GM12878 (cell line): ENCODE measurements around the gene RAD51B. TPM values are rescaled to one million over a fixed set of nuclear protein-coding genes. Genes with fewer than 3 reads are reported as not detected.

Experiments
- ATAC-seq: fragments of 200-7000 bp; cut with Tn5 transposase; 3 replicates; pipeline ENCODE4 v1.9.1; 2020; ENCODE audit warnings: mild to moderate bottlenecking, moderate library complexity
- BruUV-seq: library from RNA; stranded (reverse); fragments of 400-500 nt; replicated peaks from 2 replicates; lab custom pipeline; 2021; lab: Mats Ljungman, UMichigan
- CTCF ChIA-PET: fragments of 300-600 bp; sonication (Branson Sonifier 250); formaldehyde crosslinking; extraction: SDS; loops from one replicate; lab custom pipeline; 2021; ENCODE audit warnings: inconsistent platforms; lab: Yijun Ruan, JAX
- POLR2A ChIA-PET: fragments of 350-600 bp; formaldehyde crosslinking; extraction: SDS; loops from one replicate; lab custom pipeline; 2021; ENCODE audit warnings: inconsistent platforms; lab: Charles Lee
- RAD21 ChIA-PET: fragments of 300-600 bp; sonication (Branson Sonifier 250); formaldehyde crosslinking; loops from one replicate; lab custom pipeline; 2023; ENCODE audit warnings: antibody characterized with exemption; ENCODE audit not compliant: unreplicated experiment; lab: Charles Lee
- SMC1A ChIA-PET: fragments of 300-600 bp; sonication (Branson Sonifier 250); formaldehyde crosslinking; loops from one replicate; lab custom pipeline; 2023; ENCODE audit not compliant: unreplicated experiment, uncharacterized antibody; lab: Charles Lee
- DNase-seq: peaks from one replicate; pipeline ENCODE4 v3.0.0-alpha.2; 2011; ENCODE audit warnings: low read depth, low spot score
- FAIRE-seq: peaks from 3 replicates; lab custom pipeline; 2011; peaks lifted over from hg19 to GRCh38; lab: Jason Lieb, UNC
- H2AFZ ChIP-seq: 2 replicates; pipeline ENCODE4 v1.6.0; 2011; ENCODE audit warnings: low read depth, low read length, control low read depth; ENCODE audit not compliant: control insufficient read depth
- H3K27ac ChIP-seq: 2 replicates; pipeline ENCODE4 v1.5.1; 2011; ENCODE audit warnings: control low read depth; ENCODE audit not compliant: control insufficient read depth, insufficient read depth
- H3K27me3 ChIP-seq, 2 experiments: replicated peaks in 1 of 2; 2 replicates each; pipeline versions ENCODE4 v1.6.0 to v1.6.1; 2011; ENCODE audit warnings: low read length in 1 of 2; ENCODE audit not compliant: control insufficient read depth in 2 of 2, insufficient read depth in 2 of 2
- H3K36me3 ChIP-seq, 2 experiments: 2 replicates each; pipeline ENCODE4 v1.5.1; 2011; ENCODE audit warnings: low read length in 1 of 2; ENCODE audit not compliant: control insufficient read depth in 2 of 2, insufficient read depth in 2 of 2
- H3K4me1 ChIP-seq: 2 replicates; pipeline ENCODE4 v1.6.1; 2011; ENCODE audit warnings: mild to moderate bottlenecking, low read length, moderate library complexity, mixed read lengths; ENCODE audit not compliant: control insufficient read depth, insufficient read depth
- H3K4me2 ChIP-seq: 2 replicates; pipeline ENCODE4 v1.6.0; 2011; ENCODE audit warnings: control low read depth; ENCODE audit not compliant: control insufficient read depth, insufficient read depth
- H3K4me3 ChIP-seq: fragments of 200-600 bp; sonication (generic); 2 replicates; pipeline ENCODE4 v1.5.1; 2016
- H3K79me2 ChIP-seq: 2 replicates; pipeline ENCODE4 v1.6.0; 2011; ENCODE audit warnings: low read length; ENCODE audit not compliant: control insufficient read depth, insufficient read depth
- H3K9ac ChIP-seq: 2 replicates; pipeline ENCODE4 v1.8.0; 2011; ENCODE audit warnings: low read length, control low read depth, mixed read lengths; ENCODE audit not compliant: control insufficient read depth, insufficient read depth
- H3K9me3 ChIP-seq: replicated peaks from 3 replicates; pipeline ENCODE4 v1.5.1; 2011; ENCODE audit warnings: mild to moderate bottlenecking, low read length; ENCODE audit not compliant: control insufficient read depth, insufficient read depth
- H4K20me1 ChIP-seq: 2 replicates; pipeline ENCODE4 v1.6.0; 2011; ENCODE audit not compliant: control insufficient read depth, insufficient read depth
- ATF2 ChIP-seq: IDR thresholded peaks from 2 replicates; pipeline ENCODE4 v1.6.1; 2012; ENCODE audit warnings: low read length, inconsistent platforms
- CBX3 ChIP-seq: fragments of 200-600 bp; sonication (generic); IDR thresholded peaks from 2 replicates; pipeline ENCODE4 v1.6.1; 2016; ENCODE audit warnings: low read depth, borderline replicate concordance
- CEBPZ ChIP-seq: fragments of 150-350 bp; IDR thresholded peaks from 2 replicates; pipeline ENCODE4 v1.6.1; 2016; ENCODE audit warnings: low read depth, low read length
- E4F1 ChIP-seq: fragments of 450-650 bp; IDR thresholded peaks from 2 replicates; pipeline ENCODE4 v1.6.1; 2018; ENCODE audit warnings: borderline replicate concordance, mild to moderate bottlenecking; ENCODE audit not compliant: partially characterized antibody
- EZH2 ChIP-seq: IDR thresholded peaks from 2 replicates; pipeline ENCODE4 v1.6.1; 2012; ENCODE audit warnings: low read depth, mild to moderate bottlenecking, control low read depth, inconsistent platforms, low read length, borderline replicate concordance; ENCODE audit not compliant: control insufficient read depth
- FOXM1 ChIP-seq: IDR thresholded peaks from 2 replicates; pipeline ENCODE4 v1.6.1; 2012; ENCODE audit warnings: low read depth, mild to moderate bottlenecking, inconsistent platforms, low read length, moderate library complexity
- GATAD2B ChIP-seq: fragments of 450-650 bp; conservative IDR thresholded peaks from 2 replicates; pipeline ENCODE4 v1.6.1; 2017; ENCODE audit warnings: low read depth, mild to moderate bottlenecking, moderate library complexity
- HDGF ChIP-seq: fragments of 450-650 bp; IDR thresholded peaks from 2 replicates; pipeline ENCODE4 v1.6.1; 2016; ENCODE audit warnings: antibody characterized with exemption
- IRF3 ChIP-seq: fragments of 450-650 bp; IDR thresholded peaks from 2 replicates; pipeline ENCODE4 v1.6.1; 2014; ENCODE audit warnings: mild to moderate bottlenecking
- IRF4 ChIP-seq: IDR thresholded peaks from 2 replicates; pipeline ENCODE4 v1.6.1; 2011; ENCODE audit warnings: low read depth, low read length
- NFXL1 ChIP-seq: fragments of 450-650 bp; IDR thresholded peaks from 2 replicates; pipeline ENCODE4 v1.6.1; 2017; ENCODE audit warnings: antibody characterized with exemption, mild to moderate bottlenecking, borderline replicate concordance
- SMARCA5 ChIP-seq: fragments of 450-650 bp; IDR thresholded peaks from 2 replicates; pipeline ENCODE4 v1.6.1; 2017; ENCODE audit warnings: mild to moderate bottlenecking
- SPI1 ChIP-seq: IDR thresholded peaks from 2 replicates; pipeline ENCODE4 v1.6.1; 2011; ENCODE audit warnings: low read depth, mild to moderate bottlenecking, low read length, moderate library complexity, borderline replicate concordance; ENCODE audit not compliant: insufficient read depth
- SREBF2 ChIP-seq: IDR thresholded peaks from 2 replicates; pipeline ENCODE4 v1.6.1; 2012; ENCODE audit warnings: mild to moderate bottlenecking, low read length
- WGBS: methylation state at CpG from one replicate; pipeline ENCODE4 v1.1.6; 2016; ENCODE audit warnings: low lambda C conversion rate; ENCODE audit not compliant: insufficient replicate concordance, insufficient coverage; ENCODE audit errors: missing lambda C conversion rate; 5-methylcytosine and 5-hydroxymethylcytosine counted together
- in situ Hi-C: fragments of 300-500 bp; cut with MboI; formaldehyde crosslinking; loops from 9 replicates; pipeline ENCODE4 v1.14.3; 2018; ENCODE audit warnings: mixed read lengths
- intact Hi-C: fragments of 100-400 bp; cut with micrococcal nuclease; formaldehyde crosslinking; loops from one replicate; pipeline ENCODE4 v1.14.2; 2022; ENCODE audit not compliant: unreplicated experiment
- polyA plus RNA-seq, 11 experiments: library from polyadenylated mRNA; depleted of rRNA in 4 of 11; unstranded in 6 of 11; stranded (reverse) in 5 of 11; fragments of >200 nt; fragmentation: Nextera tagmentation in 4 of 11; fragmentation: Illumina TruSeq in 1 of 11; extraction: Ambion mirVana in 4 of 11; extraction: Trizol in 1 of 11; gene quantifications; 1 replicate in 1 of 11; 2 replicates in 10 of 11; pipeline versions ENCODE4 v1.2.1 to v1.2.3, GENCODE V29; 2011 to 2016; ENCODE audit warnings: inconsistent platforms in 2 of 11, missing spikeins in 2 of 11, low read depth in 1 of 11
- total RNA-seq, 4 experiments: library from RNA; depleted of rRNA in 3 of 4; stranded (reverse); fragments of >200 nt in 3 of 4; fragmentation: Illumina TruSeq in 1 of 4; extraction: Trizol in 1 of 4; gene quantifications; 2 replicates each; pipeline versions ENCODE4 v1.2.1 to v1.2.3, GENCODE V29; 2013 to 2021

Gene RAD51B
- total and polyA plus RNA-seq, 10 of the 15 experiments (the other 5 are each of a cell fraction or from before 2014, with no cell fraction given): 9.8 to 26.8 (median 21.3) TPM

GRCh38 chr14:68273413-68273812 is 453.8 kb downstream of the RAD51B start:
- ChIA-PET RAD21 (interaction anchor here (0.9 to 1.6 kb wide), 12 partner anchors 8 to 329 kb away, joined by 3 to 12 read pairs (median 5); no protein-coding TSS in a partner anchor), CTCF (interaction anchor here (0.8 to 12.2 kb wide), 9 partner anchors 23 to 552 kb away, joined by 3 to 158 read pairs (median 3); no protein-coding TSS in a partner anchor), POLR2A (interaction anchor here (0.6 to 1.6 kb wide), 8 partner anchors 13 to 543 kb away, joined by 3 to 6 read pairs (median 3); no protein-coding TSS in a partner anchor), SMC1A (interaction anchor here (0.6 to 4.7 kb wide), 17 partner anchors 10 to 543 kb away, joined by 3 to 20 read pairs (median 6); no protein-coding TSS in a partner anchor)
- 84% methylated on average over 4 of the region's 4 CpGs for WGBS
- ATAC-seq (no peak), DNase-seq (no peak), FAIRE-seq (no peak)
- in situ Hi-C loops: loop anchor here (10.0 kb wide), 1 partner anchor 521 kb away; the partner anchor contains the start of gene ZFP36L1
- Histone ChIP-seq H3K79me2 (peaks cover 2% of the 10 kb centered on the region), H3K9me3 (no peaks in the 10 kb centered on the region), H3K9ac (peak overlapping the region; percentile 45), H3K4me1 (peaks cover 80% of the 10 kb centered on the region), H2AFZ (no peak overlapping the region), H3K4me3 (no peak overlapping the region), H3K36me3 (no peaks in the 10 kb centered on the region), H3K27ac (peak overlapping the region; percentile 75), H3K27me3 (no peaks in the 10 kb centered on the region), H4K20me1 (no peaks in the 10 kb centered on the region), H3K4me2 (peak overlapping the region; percentile 4; the same call in 1 of the 2 replicates)
- intact Hi-C loops: loop anchor here (2.0 kb wide), 1 partner anchor 63 kb away; no protein-coding TSS in a partner anchor
- no TSS peak for BruUV-seq
- TF ChIP-seq FOXM1: no peak
- no peak for TF ChIP-seq SREBF2
- no peak for TF ChIP-seq IRF3
- no peak for TF ChIP-seq GATAD2B
- no peak for TF ChIP-seq ATF2
- TF ChIP-seq EZH2: no peak
- no peak for TF ChIP-seq SPI1
- TF ChIP-seq CEBPZ: no peak
- no peak for TF ChIP-seq CBX3
- no peak for TF ChIP-seq E4F1
- no peak for TF ChIP-seq NFXL1
- TF ChIP-seq SMARCA5: no peak
- no peak for TF ChIP-seq IRF4
- no peak for TF ChIP-seq HDGF
